IPS-15b (cell line): ENCODE measurements around the gene TMEM95.

Experiments
- H3K27me3 ChIP-seq: one replicate; pipeline ENCODE4 v1.6.1; 2013; ENCODE audit warnings: low read length; ENCODE audit not compliant: control insufficient read depth, insufficient read depth
- H3K36me3 ChIP-seq: one replicate; pipeline ENCODE4 v1.6.1; 2013; ENCODE audit warnings: low read length; ENCODE audit not compliant: control insufficient read depth, insufficient read depth
- H3K4me1 ChIP-seq: one replicate; pipeline ENCODE4 v1.6.1; 2013; ENCODE audit warnings: mild to moderate bottlenecking, low read length; ENCODE audit not compliant: control insufficient read depth, insufficient read depth
- H3K4me3 ChIP-seq: one replicate; pipeline ENCODE4 v1.5.1; 2013; ENCODE audit warnings: low read depth, low read length
- H3K9ac ChIP-seq: one replicate; pipeline ENCODE4 v1.6.1; 2013; ENCODE audit warnings: low read depth, mild to moderate bottlenecking, low read length
- H3K9me3 ChIP-seq: one replicate; pipeline ENCODE4 v1.6.1; 2013; ENCODE audit warnings: mild to moderate bottlenecking, low read length; ENCODE audit not compliant: control insufficient read depth, insufficient read depth

Gene TMEM95

GRCh38 chr17:7355053-7355452, at the start of gene TMEM95:
TMEM95 (plus strand) TSS chr17:7355156; CDS start chr17:7355205, 49 bp downstream.
- no peaks in the 10 kb centered on the region for H3K9me3 ChIP-seq
- H3K27me3 ChIP-seq, result peaks cover 2% of the 10 kb centered on the region
- no peak within 1 kb of the TSS for H3K9ac ChIP-seq
- no peak within 1 kb of the TSS for H3K4me3 ChIP-seq
- H3K36me3 ChIP-seq, result no peaks in the 10 kb centered on the region
- no peaks in the 10 kb centered on the region for H3K4me1 ChIP-seq

- no peaks in the 10 kb centered on the region for H3K27me3 ChIP-seq
- peak within 1 kb of the TSS; percentile 95 for H3K4me3 ChIP-seq
- peak within 1 kb of the TSS; percentile 99 for H3K9ac ChIP-seq
- peaks cover 24% of the 10 kb centered on the region for H3K36me3 ChIP-seq
- H3K4me1 ChIP-seq, result peaks cover 2% of the 10 kb centered on the region
- no peaks in the 10 kb centered on the region for H3K9me3 ChIP-seq
Observed at GRCh38 chr17:7306911-7307685, 47.9 kb upstream of the TMEM95 start, which contains the start of gene EIF5A. EIF5A (plus strand) TSS chr17:7307628; CDS start chr17:7309636, 2,008 bp downstream.

GRCh38 chr17:7307686-7308624, 47.0 kb upstream of the TMEM95 start:
- H3K4me1 ChIP-seq, result peaks cover 2% of the 10 kb centered on the region
- no peaks in the 10 kb centered on the region for H3K9me3 ChIP-seq
- H3K9ac ChIP-seq, result peak overlapping the region; percentile 99
- H3K4me3 ChIP-seq, result peak overlapping the region; percentile 95
- peaks cover 31% of the 10 kb centered on the region for H3K36me3 ChIP-seq
- H3K27me3 ChIP-seq, result no peaks in the 10 kb centered on the region

GRCh38 chr17:7308625-7309433, 46.1 kb upstream of the TMEM95 start:
- Histone ChIP-seq H3K4me1 (peaks cover 2% of the 10 kb centered on the region), H3K36me3 (peaks cover 40% of the 10 kb centered on the region), H3K9ac (peak overlapping the region; percentile 99)

GRCh38 chr17:7309628-7310027, 45.3 kb upstream of the TMEM95 start:
- peaks cover 2% of the 10 kb centered on the region for H3K4me1 ChIP-seq
- peak overlapping the region; percentile 95 for H3K4me3 ChIP-seq
- H3K27me3 ChIP-seq, result no peaks in the 10 kb centered on the region
- H3K36me3 ChIP-seq, result peaks cover 40% of the 10 kb centered on the region
- H3K9me3 ChIP-seq, result no peaks in the 10 kb centered on the region
- no peak overlapping the region for H3K9ac ChIP-seq

More at GRCh38 chr17:7308625-7309433, 46.1 kb upstream of the TMEM95 start:
- Histone ChIP-seq H3K27me3 (no peaks in the 10 kb centered on the region), H3K4me3 (peak overlapping the region; percentile 95), H3K9me3 (no peaks in the 10 kb centered on the region)

GRCh38 chr17:7311110-7311705, 43.7 kb upstream of the TMEM95 start:
- H3K9ac ChIP-seq, result no peak overlapping the region
- no peaks in the 10 kb centered on the region for H3K9me3 ChIP-seq
- no peaks in the 10 kb centered on the region for H3K27me3 ChIP-seq
- H3K4me3 ChIP-seq, result no peak overlapping the region
- peaks cover 2% of the 10 kb centered on the region for H3K4me1 ChIP-seq
- peaks cover 49% of the 10 kb centered on the region for H3K36me3 ChIP-seq

GRCh38 chr17:7312432-7313087, 42.4 kb upstream of the TMEM95 start:
- Histone ChIP-seq H3K4me3 (no peak overlapping the region), H3K36me3 (peaks cover 58% of the 10 kb centered on the region), H3K4me1 (peaks cover 2% of the 10 kb centered on the region), H3K9me3 (no peaks in the 10 kb centered on the region), H3K27me3 (no peaks in the 10 kb centered on the region), H3K9ac (no peak overlapping the region)

GRCh38 chr17:7313088-7313889, 41.7 kb upstream of the TMEM95 start:
- no peaks in the 10 kb centered on the region for H3K9me3 ChIP-seq
- peaks cover 65% of the 10 kb centered on the region for H3K36me3 ChIP-seq
- peaks cover 2% of the 10 kb centered on the region for H3K4me1 ChIP-seq
- no peak overlapping the region for H3K4me3 ChIP-seq
- H3K9ac ChIP-seq, result no peak overlapping the region
- H3K27me3 ChIP-seq, result no peaks in the 10 kb centered on the region

GRCh38 chr17:7313890-7314718, 40.9 kb upstream of the TMEM95 start:
- peaks cover 2% of the 10 kb centered on the region for H3K4me1 ChIP-seq
- peaks cover 73% of the 10 kb centered on the region for H3K36me3 ChIP-seq

More at GRCh38 chr17:7313890-7314718, 40.9 kb upstream of the TMEM95 start:
- Histone ChIP-seq H3K4me3 (peak overlapping the region; percentile 75), H3K27me3 (no peaks in the 10 kb centered on the region), H3K9me3 (no peaks in the 10 kb centered on the region), H3K9ac (peak overlapping the region; percentile 81)
